Thyroid gland (tissue), 4 donors: Measurements from ENCODE around the gene ARHGEF10L.

Experiments
- CTCF ChIP-seq, 6 experiments: fragments of 200-600 bp in 3 of 6; fragments of 450-650 bp in 3 of 6; sonication (generic) in 3 of 6; IDR thresholded peaks; one replicate each; pipeline ENCODE4 v1.5.1; 2016 to 2019; ENCODE audit warnings: antibody characterized with exemption in 6 of 6, mild to moderate bottlenecking in 2 of 6, inconsistent platforms in 1 of 6, moderate library complexity in 1 of 6
- POLR2A ChIP-seq, 2 donors: fragments of 450-650 bp; IDR thresholded peaks; one replicate each; pipeline ENCODE4 v1.6.1; 2017; ENCODE audit warnings: antibody characterized with exemption in 2 of 2, mild to moderate bottlenecking in 2 of 2, moderate library complexity in 1 of 2

DNA sequence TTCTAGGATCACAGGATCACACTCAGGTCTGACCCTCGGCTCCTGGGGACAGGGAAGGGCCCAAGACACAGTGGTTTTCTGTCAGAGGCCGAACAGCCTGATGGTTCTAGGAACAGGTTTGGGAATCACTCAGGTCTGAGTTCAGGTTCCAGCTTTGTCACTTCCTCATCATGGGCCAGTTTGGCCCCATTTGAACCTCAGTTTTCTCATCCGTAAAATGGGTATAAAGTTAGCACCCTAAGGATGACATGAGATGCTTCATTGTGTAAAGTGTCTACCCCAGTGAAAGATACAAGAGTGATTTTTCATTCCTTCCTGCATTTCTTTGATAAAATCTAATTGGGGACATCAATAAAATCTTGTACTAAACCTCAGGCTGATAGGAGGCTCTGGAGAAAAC is 204.4 kb downstream of the ARHGEF10L start:
- TF ChIP-seq POLR2A (IDR thresholded peaks at IDR 0.05) (no peak), CTCF (IDR thresholded peaks at IDR 0.05) (no peak)
